Measurements from ENCODE around the gene C12orf57. TPM values are rescaled to one million over a fixed set of nuclear protein-coding genes. Genes with fewer than 3 reads are reported as not detected.
A peak's percentile ranks its signal among the peaks of the same experiment; 100 is the strongest.

C12orf57 gene
- total and polyA plus RNA-seq, 2 experiments from 2014 or later = 217 to 219 TPM

DNA sequence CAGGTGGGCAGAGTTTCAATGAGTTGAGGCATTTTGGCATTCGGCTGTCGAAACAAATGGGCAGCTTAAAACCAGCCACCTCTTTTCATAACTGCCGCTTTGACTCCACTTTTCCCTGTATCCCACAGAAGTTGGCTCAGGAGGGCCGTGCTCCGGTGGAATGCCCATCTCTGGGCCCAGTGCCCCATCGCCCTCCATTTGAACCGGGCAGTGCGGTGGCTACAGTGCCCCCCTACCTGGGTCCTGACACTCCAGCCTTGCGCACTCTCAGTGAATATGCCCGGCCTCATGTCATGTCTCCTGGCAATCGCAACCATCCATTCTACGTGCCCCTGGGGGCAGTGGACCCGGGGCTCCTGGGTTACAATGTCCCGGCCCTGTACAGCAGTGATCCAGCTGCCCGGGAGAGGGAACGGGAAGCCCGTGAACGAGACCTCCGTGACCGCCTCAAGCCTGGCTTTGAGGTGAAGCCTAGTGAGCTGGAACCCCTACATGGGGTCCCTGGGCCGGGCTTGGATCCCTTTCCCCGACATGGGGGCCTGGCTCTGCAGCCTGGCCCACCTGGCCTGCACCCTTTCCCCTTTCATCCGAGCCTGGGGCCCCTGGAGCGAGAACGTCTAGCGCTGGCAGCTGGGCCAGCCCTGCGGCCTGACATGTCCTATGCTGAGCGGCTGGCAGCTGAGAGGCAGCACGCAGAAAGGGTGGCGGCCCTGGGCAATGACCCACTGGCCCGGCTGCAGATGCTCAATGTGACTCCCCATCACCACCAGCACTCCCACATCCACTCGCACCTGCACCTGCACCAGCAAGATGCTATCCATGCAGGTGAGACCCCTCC lies 5.2 kb upstream of the C12orf57 start:
- H3K79me2 ChIP-seq = peaks cover 39% of the 10 kb centered on the region
- no peaks in the 10 kb centered on the region for H3K36me3 ChIP-seq (replicated peaks; ENCODE audit: insufficient read depth, low read depth)
- TF ChIP-seq EZH2phosphoT487 (IDR thresholded peaks at IDR 0.05; ENCODE audit: low read depth, severe bottlenecking, unreplicated experiment) (no peak), EZH2 (IDR thresholded peaks at IDR 0.05; ENCODE audit: borderline replicate concordance) (no peak)
- TF ChIP-seq, protein P1, sequence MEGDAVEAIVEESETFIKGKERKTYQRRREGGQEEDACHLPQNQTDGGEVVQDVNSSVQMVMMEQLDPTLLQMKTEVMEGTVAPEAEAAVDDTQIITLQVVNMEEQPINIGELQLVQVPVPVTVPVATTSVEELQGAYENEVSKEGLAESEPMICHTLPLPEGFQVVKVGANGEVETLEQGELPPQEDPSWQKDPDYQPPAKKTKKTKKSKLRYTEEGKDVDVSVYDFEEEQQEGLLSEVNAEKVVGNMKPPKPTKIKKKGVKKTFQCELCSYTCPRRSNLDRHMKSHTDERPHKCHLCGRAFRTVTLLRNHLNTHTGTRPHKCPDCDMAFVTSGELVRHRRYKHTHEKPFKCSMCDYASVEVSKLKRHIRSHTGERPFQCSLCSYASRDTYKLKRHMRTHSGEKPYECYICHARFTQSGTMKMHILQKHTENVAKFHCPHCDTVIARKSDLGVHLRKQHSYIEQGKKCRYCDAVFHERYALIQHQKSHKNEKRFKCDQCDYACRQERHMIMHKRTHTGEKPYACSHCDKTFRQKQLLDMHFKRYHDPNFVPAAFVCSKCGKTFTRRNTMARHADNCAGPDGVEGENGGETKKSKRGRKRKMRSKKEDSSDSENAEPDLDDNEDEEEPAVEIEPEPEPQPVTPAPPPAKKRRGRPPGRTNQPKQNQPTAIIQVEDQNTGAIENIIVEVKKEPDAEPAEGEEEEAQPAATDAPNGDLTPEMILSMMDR (IDR thresholded peaks at IDR 0.05; ENCODE audit: poor library complexity) = no peak
- H4K20me1 ChIP-seq (ENCODE audit: insufficient read depth, poor library complexity, severe bottlenecking) = peaks cover 6% of the 10 kb centered on the region
- WGBS (ENCODE audit: low lambda C conversion rate, missing lambda C conversion rate) = 95% methylated on average over 32 of the region's 32 CpGs
- H2AFZ ChIP-seq = no peak overlapping the region
- peak overlapping the region; percentile 29 for H3K27ac ChIP-seq
- DNase-seq (ENCODE audit: low spot score) = no peak
- no peaks in the 10 kb centered on the region for H3K9me3 ChIP-seq (ENCODE audit: low read depth)
- peak overlapping the region; percentile 64 for H3K4me2 ChIP-seq
- no peaks in the 10 kb centered on the region for H3K9me2 ChIP-seq (replicated peaks; ENCODE audit: insufficient read depth)
- peaks cover 20% of the 10 kb centered on the region for H3K4me1 ChIP-seq (ENCODE audit: insufficient read depth)
- H3K4me3 ChIP-seq = no peak overlapping the region
- H3K27me3 ChIP-seq = no peaks in the 10 kb centered on the region

DNA sequence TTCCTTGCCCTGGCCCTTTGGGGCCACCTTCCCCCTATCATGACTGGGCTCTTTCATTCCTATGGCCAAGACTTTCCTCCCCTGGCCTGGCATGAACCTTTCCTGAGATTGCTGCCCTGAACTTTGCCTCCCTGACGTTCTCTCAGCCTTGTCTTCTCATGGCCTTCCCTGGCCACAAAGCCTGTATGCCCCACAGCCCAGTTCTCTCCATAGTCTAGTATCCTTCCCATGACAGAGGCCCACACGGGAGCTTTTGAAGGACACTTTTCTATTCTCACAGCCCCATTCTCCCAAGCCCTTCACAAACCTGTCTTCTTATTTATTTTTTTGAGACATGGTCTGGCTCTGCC lies 4.7 kb upstream of the C12orf57 start:
- H2AFZ ChIP-seq = no peak overlapping the region
- WGBS (ENCODE audit: low lambda C conversion rate, missing lambda C conversion rate) = 90% methylated on average over 2 of the region's 2 CpGs
- no peaks in the 10 kb centered on the region for H3K36me3 ChIP-seq (replicated peaks; ENCODE audit: insufficient read depth, low read depth)
- H3K4me2 ChIP-seq = no peak overlapping the region
- H3K9me3 ChIP-seq (ENCODE audit: low read depth) = no peaks in the 10 kb centered on the region
- TF ChIP-seq EZH2phosphoT487 (IDR thresholded peaks at IDR 0.05; ENCODE audit: low read depth, severe bottlenecking, unreplicated experiment) (no peak), EZH2 (IDR thresholded peaks at IDR 0.05; ENCODE audit: borderline replicate concordance) (no peak)
- TF ChIP-seq, protein P1 (IDR thresholded peaks at IDR 0.05; ENCODE audit: poor library complexity) = no peak
- H3K79me2 ChIP-seq = peaks cover 33% of the 10 kb centered on the region
- H3K4me3 ChIP-seq = no peak overlapping the region
- no peak for DNase-seq (ENCODE audit: low spot score)
- peaks cover 14% of the 10 kb centered on the region for H3K4me1 ChIP-seq (ENCODE audit: insufficient read depth)
- H3K27me3 ChIP-seq = no peaks in the 10 kb centered on the region
- H3K27ac ChIP-seq = no peak overlapping the region
- peaks cover under 1% of the 10 kb centered on the region for H4K20me1 ChIP-seq (ENCODE audit: insufficient read depth, poor library complexity, severe bottlenecking)
- no peaks in the 10 kb centered on the region for H3K9me2 ChIP-seq (replicated peaks; ENCODE audit: insufficient read depth)

DNA sequence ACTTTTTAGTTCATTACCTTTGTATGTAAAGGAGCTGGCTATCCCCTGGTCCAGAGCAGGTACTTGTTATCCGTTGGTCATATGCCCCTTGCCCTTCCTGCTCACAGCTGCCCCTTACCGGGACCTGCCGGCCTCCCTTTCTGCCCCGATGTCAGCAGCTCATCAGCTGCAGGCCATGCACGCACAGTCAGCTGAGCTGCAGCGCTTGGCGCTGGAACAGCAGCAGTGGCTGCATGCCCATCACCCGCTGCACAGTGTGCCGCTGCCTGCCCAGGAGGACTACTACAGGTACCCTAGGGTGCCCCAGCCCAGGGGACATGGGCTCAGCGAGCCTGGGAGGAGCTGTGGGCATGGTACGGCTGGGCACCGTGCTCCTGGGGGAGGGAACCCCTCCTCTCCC lies 2.6 kb upstream of the C12orf57 start:
- H3K9me2 ChIP-seq (replicated peaks; ENCODE audit: insufficient read depth) = no peaks in the 10 kb centered on the region
- peaks cover 27% of the 10 kb centered on the region for H3K4me1 ChIP-seq (ENCODE audit: insufficient read depth)
- no peak overlapping the region for H3K27ac ChIP-seq
- 98% methylated on average over 12 of the region's 12 CpGs for whole genome bisulfite sequencing (ENCODE audit: low lambda C conversion rate, missing lambda C conversion rate)
- H3K27me3 ChIP-seq = no peaks in the 10 kb centered on the region
- no peak for DNase-seq (ENCODE audit: low spot score)
- TF ChIP-seq EZH2 (IDR thresholded peaks at IDR 0.05; ENCODE audit: borderline replicate concordance) (no peak), EZH2phosphoT487 (IDR thresholded peaks at IDR 0.05; ENCODE audit: low read depth, severe bottlenecking, unreplicated experiment) (no peak)
- TF ChIP-seq, protein P1 (IDR thresholded peaks at IDR 0.05; ENCODE audit: poor library complexity) = no peak
- H3K9me3 ChIP-seq (ENCODE audit: low read depth) = no peaks in the 10 kb centered on the region
- no peak overlapping the region for H2AFZ ChIP-seq
- no peak overlapping the region for H3K4me2 ChIP-seq
- no peaks in the 10 kb centered on the region for H4K20me1 ChIP-seq (ENCODE audit: insufficient read depth, poor library complexity, severe bottlenecking)
- no peaks in the 10 kb centered on the region for H3K36me3 ChIP-seq (replicated peaks; ENCODE audit: insufficient read depth, low read depth)
- H3K4me3 ChIP-seq = no peak overlapping the region
- H3K79me2 ChIP-seq = peaks cover 30% of the 10 kb centered on the region

Data from hepatocyte (in vitro differentiated cells).